ENCODE data around the gene TSHZ2. TPM values are rescaled to one million over a fixed set of nuclear protein-coding genes. Genes with fewer than 3 reads are reported as not detected.
"Not testable (repeated sequence)": the region's sequence is repeated elsewhere in the genome, so short reads cannot be mapped to it uniquely, and the experiment has no call there.

The TSHZ2 gene
- total and polyA plus RNA-seq, 12 donors, result 1.5 to 6.2 (median 4.5) TPM

DNA sequence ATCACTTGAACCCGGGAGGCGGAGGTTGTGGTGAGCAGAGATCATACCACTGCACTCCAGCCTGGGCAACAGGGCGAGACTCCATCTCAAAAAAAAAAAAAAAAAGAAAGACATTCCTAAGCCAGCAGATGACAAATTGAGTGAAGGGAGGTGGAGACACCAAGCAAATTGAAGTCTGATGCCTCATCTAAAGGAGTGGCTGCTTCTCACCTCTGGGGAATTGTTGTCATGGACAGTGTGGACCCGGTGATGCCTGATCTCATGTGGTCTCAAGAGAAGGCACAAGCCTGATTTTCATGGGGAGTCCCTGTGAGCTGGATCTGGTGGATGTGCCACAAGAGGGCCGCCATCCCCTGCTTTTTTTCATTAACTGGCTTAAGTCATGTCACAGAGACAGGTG is 349.4 kb downstream of the TSHZ2 start:
- Histone ChIP-seq H3K9me3 (no peaks in the 10 kb centered on the region), H3K4me1 (no peaks in the 10 kb centered on the region), H3K4me3 (no peak overlapping the region), H3K27ac (no peak overlapping the region), H3K36me3 (no peaks in the 10 kb centered on the region), H3K27me3 (peaks cover 0 to 4% (median 0%) of the 10 kb centered on the region in 7 donors)
- ATAC-seq (no peak), DNase-seq (no peak)
- WGBS, 2 donors, result 93% methylated on average over 5 of the region's 5 CpGs
- intact Hi-C loops (cut with DNase I), result no loop called here
- TF ChIP-seq, protein P1, sequence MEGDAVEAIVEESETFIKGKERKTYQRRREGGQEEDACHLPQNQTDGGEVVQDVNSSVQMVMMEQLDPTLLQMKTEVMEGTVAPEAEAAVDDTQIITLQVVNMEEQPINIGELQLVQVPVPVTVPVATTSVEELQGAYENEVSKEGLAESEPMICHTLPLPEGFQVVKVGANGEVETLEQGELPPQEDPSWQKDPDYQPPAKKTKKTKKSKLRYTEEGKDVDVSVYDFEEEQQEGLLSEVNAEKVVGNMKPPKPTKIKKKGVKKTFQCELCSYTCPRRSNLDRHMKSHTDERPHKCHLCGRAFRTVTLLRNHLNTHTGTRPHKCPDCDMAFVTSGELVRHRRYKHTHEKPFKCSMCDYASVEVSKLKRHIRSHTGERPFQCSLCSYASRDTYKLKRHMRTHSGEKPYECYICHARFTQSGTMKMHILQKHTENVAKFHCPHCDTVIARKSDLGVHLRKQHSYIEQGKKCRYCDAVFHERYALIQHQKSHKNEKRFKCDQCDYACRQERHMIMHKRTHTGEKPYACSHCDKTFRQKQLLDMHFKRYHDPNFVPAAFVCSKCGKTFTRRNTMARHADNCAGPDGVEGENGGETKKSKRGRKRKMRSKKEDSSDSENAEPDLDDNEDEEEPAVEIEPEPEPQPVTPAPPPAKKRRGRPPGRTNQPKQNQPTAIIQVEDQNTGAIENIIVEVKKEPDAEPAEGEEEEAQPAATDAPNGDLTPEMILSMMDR (IDR thresholded peaks at IDR 0.05), result no peak

DNA sequence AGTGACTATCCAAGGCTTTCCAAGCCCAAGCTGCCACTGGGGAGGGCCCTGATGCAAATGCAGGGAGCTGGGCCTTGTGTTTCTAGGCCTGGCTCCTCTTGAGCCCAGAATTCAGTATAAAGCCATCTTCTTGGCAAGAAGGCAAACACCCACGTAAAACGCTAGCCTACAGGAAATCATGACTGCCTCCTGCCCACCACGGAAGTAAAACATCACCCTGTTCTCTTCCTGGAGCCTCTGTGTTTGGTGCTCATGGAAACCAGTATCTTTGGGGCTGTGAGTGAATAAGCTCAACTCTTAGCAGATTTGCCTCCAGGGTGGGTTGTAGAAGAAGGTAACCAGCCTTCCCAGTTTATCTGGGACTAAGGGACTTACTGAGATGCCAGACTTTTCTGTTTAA is 350.5 kb downstream of the TSHZ2 start:
- intact Hi-C loops (cut with DNase I), result no loop called here
- 52 to 57% methylated on average over 3 of the region's 3 CpGs for WGBS, 2 donors
- DNase-seq (no peak), ATAC-seq (no peak)
- TF ChIP-seq, protein P1 (IDR thresholded peaks at IDR 0.05), result no peak
- H3K27ac ChIP-seq, result no peak overlapping the region
- peaks cover 0 to 4% (median 0%) of the 10 kb centered on the region in 7 donors for H3K27me3 ChIP-seq
- H3K4me3 ChIP-seq, result no peak overlapping the region
- no peaks in the 10 kb centered on the region for H3K4me1 ChIP-seq
- no peaks in the 10 kb centered on the region for H3K36me3 ChIP-seq
- H3K9me3 ChIP-seq, result no peaks in the 10 kb centered on the region

DNA sequence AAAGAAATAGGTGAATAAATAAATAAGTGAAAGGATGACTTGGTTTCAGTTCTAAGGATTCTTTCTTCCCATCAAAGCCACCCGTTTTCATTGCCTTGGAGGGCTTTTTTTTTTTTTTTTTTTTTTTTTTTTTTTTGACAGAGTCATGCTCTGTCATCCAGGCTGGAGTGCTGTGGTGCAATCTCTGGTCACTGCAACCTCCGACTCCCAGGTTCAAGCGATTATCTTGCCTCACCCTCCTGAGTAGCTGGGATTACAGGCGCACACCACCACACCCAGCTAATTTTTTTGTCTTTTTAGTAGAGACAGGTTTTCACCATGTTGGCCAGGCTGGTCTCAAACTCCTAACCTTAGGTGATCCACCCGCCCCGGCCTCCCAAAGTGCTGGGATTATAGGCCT is 351.3 kb downstream of the TSHZ2 start:
- 95 to 97% methylated on average over 6 of the region's 6 CpGs for WGBS, 2 donors
- H3K4me3 ChIP-seq; ATAC-seq; H3K36me3 ChIP-seq; H3K27me3 ChIP-seq; H3K9me3 ChIP-seq; intact Hi-C loops (cut with DNase I); H3K27ac ChIP-seq; DNase-seq; H3K4me1 ChIP-seq: not testable (repeated sequence)

DNA sequence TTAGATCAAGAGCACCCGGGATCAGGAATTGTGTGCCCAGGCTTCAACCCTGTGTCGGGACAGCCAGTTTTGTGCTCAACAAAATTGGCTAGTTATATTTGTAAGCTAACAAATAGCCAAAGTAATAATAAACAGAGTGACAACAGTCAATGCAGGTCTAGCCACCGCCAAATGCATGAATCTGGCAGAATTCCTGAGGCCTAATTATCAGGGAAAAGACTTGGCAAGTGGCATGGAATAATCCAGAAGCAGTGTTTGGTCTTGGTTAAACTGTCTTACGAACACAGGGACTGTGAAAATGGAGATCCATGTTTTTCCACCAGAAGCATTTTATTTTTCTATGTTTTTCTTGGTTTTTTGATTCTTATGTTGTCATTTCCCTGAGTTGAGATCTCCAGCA is 352.7 kb downstream of the TSHZ2 start:
- no peak for ATAC-seq
- Histone ChIP-seq H3K27me3 (no peaks in the 10 kb centered on the region), H3K4me1 (peaks cover 0 to 10% (median 0%) of the 10 kb centered on the region in 9 donors), H3K27ac (no peak overlapping the region), H3K36me3 (no peaks in the 10 kb centered on the region), H3K4me3 (no peak overlapping the region), H3K9me3 (no peaks in the 10 kb centered on the region)
- intact Hi-C loops (cut with DNase I), result no loop called here
- TF ChIP-seq, protein P1 (IDR thresholded peaks at IDR 0.05), result no peak
- WGBS, 2 donors, result 82 to 87% methylated on average over 4 of the region's 4 CpGs
- DNase-seq, result no peak

DNA sequence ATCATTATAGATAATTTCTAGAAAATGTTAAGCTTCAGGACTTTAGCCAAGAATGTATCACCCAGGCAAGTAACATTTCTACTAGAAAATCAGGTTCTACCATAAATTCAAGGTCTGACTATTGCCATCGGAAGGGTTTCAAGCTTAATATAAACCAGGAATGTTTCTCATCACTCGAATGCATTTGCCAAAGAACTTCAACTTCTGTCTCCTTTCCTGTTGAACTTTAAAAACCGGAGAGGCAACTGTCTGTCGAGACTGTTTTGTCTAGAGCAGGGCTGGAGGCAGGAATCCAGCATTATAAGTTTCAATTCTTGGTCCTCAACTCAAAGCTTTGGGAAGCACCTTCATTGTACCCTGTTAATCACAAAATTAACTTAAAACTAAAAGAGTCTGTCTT is 356.8 kb downstream of the TSHZ2 start:
- H3K4me3 ChIP-seq, result no peak overlapping the region

More for the DNA sequence above, 356.8 kb downstream of the TSHZ2 start:
- Histone ChIP-seq H3K9me3 (no peaks in the 10 kb centered on the region), H3K27ac (peak overlapping the region in 3 of 10 donors; percentile 10 to 38 (median 17)), H3K4me1 (peaks cover 0 to 29% (median 9%) of the 10 kb centered on the region in 9 donors), H3K36me3 (no peaks in the 10 kb centered on the region), H3K27me3 (no peaks in the 10 kb centered on the region)
- ATAC-seq (no peak), DNase-seq (no peak)
- intact Hi-C loops (cut with DNase I), result no loop called here
- 46 to 62% methylated on average over 4 of the region's 4 CpGs for WGBS, 2 donors
- TF ChIP-seq, protein P1 (IDR thresholded peaks at IDR 0.05), result no peak

Data from heart right ventricle (tissue), 16 donors.